ENCODE measurements around the gene COPS4.

- no peak for TF ChIP-seq CTCF (IDR thresholded peaks at IDR 0.05)
- TF ChIP-seq POLR2AphosphoS5 (IDR thresholded peaks at IDR 0.05), result no peak
- TF ChIP-seq EP300 (IDR thresholded peaks at IDR 0.05), result no peak
These were observed 15.0 kb upstream of the COPS4 start for GRCh38 chr4:83019794-83020494.

Data from upper lobe of left lung (tissue), 4 donors.